ENCODE results near the gene CDK8.

CDK8 gene

GRCh38 chr13:26390203-26390602 is 136.3 kb downstream of the CDK8 start:
- DNase-seq = no peak

- no peak for DNase-seq
These were observed 146.6 kb downstream of the CDK8 start for GRCh38 chr13:26400545-26400944.

GRCh38 chr13:26401069-26401468 is 147.1 kb downstream of the CDK8 start:
- DNase-seq = no peak

- DNase-seq = no peak
These were observed 147.7 kb downstream of the CDK8 start for GRCh38 chr13:26401578-26402021.

- no peak for DNase-seq
These were observed 152.9 kb downstream of the CDK8 start for GRCh38 chr13:26406791-26407190.

GRCh38 chr13:26411206-26411605 is 157.3 kb downstream of the CDK8 start:
- DNase-seq = no peak

GRCh38 chr13:26412263-26412662 is 158.3 kb downstream of the CDK8 start:
- DNase-seq = no peak

GRCh38 chr13:26412936-26413716 is 159.2 kb downstream of the CDK8 start:
- no peak for DNase-seq

GRCh38 chr13:26420282-26420960 is 166.5 kb downstream of the CDK8 start:
- DNase-seq = no peak

- no peak for DNase-seq
These were observed 168.1 kb downstream of the CDK8 start for GRCh38 chr13:26422036-26422435.

- no peak for DNase-seq
These were observed 169.7 kb downstream of the CDK8 start for GRCh38 chr13:26423629-26424028.

- DNase-seq = no peak
These were observed 170.3 kb downstream of the CDK8 start for GRCh38 chr13:26424181-26424580.

- no peak for DNase-seq
These were observed 171.8 kb downstream of the CDK8 start for GRCh38 chr13:26425443-26426358.

- DNase-seq = no peak
These were observed 179.8 kb downstream of the CDK8 start for GRCh38 chr13:26433776-26434175.

- no peak for DNase-seq
These were observed 181.2 kb downstream of the CDK8 start for GRCh38 chr13:26435171-26435570.

- DNase-seq = no peak
These were observed 181.7 kb downstream of the CDK8 start for GRCh38 chr13:26435646-26436045.

- DNase-seq = no peak
These were observed 183.0 kb downstream of the CDK8 start for GRCh38 chr13:26436914-26437313.

- DNase-seq = no peak
These were observed 186.2 kb downstream of the CDK8 start for GRCh38 chr13:26440111-26440510.

- DNase-seq = no peak
These were observed 187.5 kb downstream of the CDK8 start for GRCh38 chr13:26441476-26441875.

- DNase-seq = no peak
These were observed 188.6 kb downstream of the CDK8 start for GRCh38 chr13:26442541-26442940.

- DNase-seq = no peak
These were observed 191.2 kb downstream of the CDK8 start for GRCh38 chr13:26445092-26445491.

GRCh38 chr13:26446751-26447150 is 192.8 kb downstream of the CDK8 start:
- no peak for DNase-seq

GRCh38 chr13:26448032-26448431 is 194.1 kb downstream of the CDK8 start:
- DNase-seq = no peak

Data from activated CD4-positive, alpha-beta T cell treated with anti-CD3 and anti-CD28 coated beads for 4 hours (primary cell).